Gastrocnemius medialis (tissue), 4 donors: ENCODE measurements around the gene AGAP2.

ENCODE experiments used
- CTCF ChIP-seq, 5 experiments: fragments of 450-650 bp in 3 of 5; fragments of 200-600 bp in 2 of 5; sonication (generic) in 2 of 5; IDR thresholded peaks in 4 of 5; conservative IDR thresholded peaks in 1 of 5; 1 replicate in 4 of 5; 2 replicates in 1 of 5; pipeline ENCODE4 v1.5.1; 2016 to 2019; ENCODE audit warnings: antibody characterized with exemption in 5 of 5, mild to moderate bottlenecking in 3 of 5, moderate library complexity in 3 of 5
- POLR2A ChIP-seq, 2 donors: fragments of 450-650 bp; IDR thresholded peaks; one replicate each; pipeline ENCODE4 v1.6.1; 2017; ENCODE audit warnings: antibody characterized with exemption in 2 of 2, mild to moderate bottlenecking in 2 of 2, moderate library complexity in 2 of 2

- TF ChIP-seq CTCF (IDR thresholded peaks at IDR 0.05 in 4 of 5, conservative IDR thresholded peaks at IDR 0.05 in 1 of 5) (no peak), POLR2A (IDR thresholded peaks at IDR 0.05) (no peak)
Measured at GRCh38 chr12:57695770-57696432, 42.6 kb downstream of the AGAP2 start.
